Parathyroid adenoma (tissue), 2 donors: ENCODE results near the gene ATOH1.

Experiments used
- H2AFZ ChIP-seq: fragments of 300-600 bp; sonication (generic); one replicate; pipeline ENCODE4 v1.7.0; 2017; ENCODE audit warnings: antibody characterized with exemption, mild to moderate bottlenecking
- H3K27ac ChIP-seq: fragments of 300-600 bp; sonication (generic); one replicate; pipeline ENCODE4 v1.7.0; 2017
- H3K27me3 ChIP-seq: fragments of 300-600 bp; sonication (generic); one replicate; pipeline ENCODE4 v1.7.0; 2017; ENCODE audit warnings: low read length; ENCODE audit not compliant: control insufficient read depth, insufficient read depth
- H3K36me3 ChIP-seq: fragments of 300-600 bp; sonication (generic); one replicate; pipeline ENCODE4 v1.7.0; 2017; ENCODE audit warnings: low read length; ENCODE audit not compliant: control insufficient read depth, insufficient read depth
- H3K4me1 ChIP-seq: fragments of 300-600 bp; sonication (generic); one replicate; pipeline ENCODE4 v1.7.0; 2017; ENCODE audit warnings: control low read depth
- H3K4me2 ChIP-seq: fragments of 300-600 bp; sonication (generic); one replicate; pipeline ENCODE4 v1.7.0; 2017; ENCODE audit warnings: low read length
- H3K4me3 ChIP-seq: fragments of 300-600 bp; sonication (generic); one replicate; pipeline ENCODE4 v1.7.0; 2017; ENCODE audit warnings: low read depth, low read length
- H3K79me2 ChIP-seq: fragments of 300-600 bp; sonication (generic); one replicate; pipeline ENCODE4 v1.7.0; 2017; ENCODE audit warnings: control low read depth
- H3K9ac ChIP-seq: fragments of 300-600 bp; sonication (generic); one replicate; pipeline ENCODE4 v1.7.0; 2017; ENCODE audit warnings: mild to moderate bottlenecking
- H3K9me3 ChIP-seq: fragments of 300-600 bp; sonication (generic); one replicate; pipeline ENCODE4 v1.7.0; 2017; ENCODE audit warnings: low read length; ENCODE audit not compliant: control insufficient read depth
- TF ChIP-seq, protein P1 (sequence below): fragments of 300-600 bp; sonication (generic); IDR thresholded peaks from one replicate; pipeline ENCODE4 v1.7.0; 2017; ENCODE audit warnings: antibody characterized with exemption, mild to moderate bottlenecking
- donor health status: primary hyperparathyroidism.

The ATOH1 gene

DNA sequence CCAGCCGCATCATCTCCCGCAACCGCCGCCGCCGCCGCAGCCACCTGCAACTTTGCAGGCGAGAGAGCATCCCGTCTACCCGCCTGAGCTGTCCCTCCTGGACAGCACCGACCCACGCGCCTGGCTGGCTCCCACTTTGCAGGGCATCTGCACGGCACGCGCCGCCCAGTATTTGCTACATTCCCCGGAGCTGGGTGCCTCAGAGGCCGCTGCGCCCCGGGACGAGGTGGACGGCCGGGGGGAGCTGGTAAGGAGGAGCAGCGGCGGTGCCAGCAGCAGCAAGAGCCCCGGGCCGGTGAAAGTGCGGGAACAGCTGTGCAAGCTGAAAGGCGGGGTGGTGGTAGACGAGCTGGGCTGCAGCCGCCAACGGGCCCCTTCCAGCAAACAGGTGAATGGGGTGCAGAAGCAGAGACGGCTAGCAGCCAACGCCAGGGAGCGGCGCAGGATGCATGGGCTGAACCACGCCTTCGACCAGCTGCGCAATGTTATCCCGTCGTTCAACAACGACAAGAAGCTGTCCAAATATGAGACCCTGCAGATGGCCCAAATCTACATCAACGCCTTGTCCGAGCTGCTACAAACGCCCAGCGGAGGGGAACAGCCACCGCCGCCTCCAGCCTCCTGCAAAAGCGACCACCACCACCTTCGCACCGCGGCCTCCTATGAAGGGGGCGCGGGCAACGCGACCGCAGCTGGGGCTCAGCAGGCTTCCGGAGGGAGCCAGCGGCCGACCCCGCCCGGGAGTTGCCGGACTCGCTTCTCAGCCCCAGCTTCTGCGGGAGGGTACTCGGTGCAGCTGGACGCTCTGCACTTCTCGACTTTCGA lies 654 bp downstream of the ATOH1 start:
- Histone ChIP-seq H3K4me3 (peak overlapping the region; percentile 31), H3K9ac (no peak overlapping the region), H3K9me3 (no peaks in the 10 kb centered on the region), H3K79me2 (no peaks in the 10 kb centered on the region), H3K27me3 (peaks cover 7% of the 10 kb centered on the region), H3K27ac (no peak overlapping the region), H2AFZ (no peak overlapping the region), H3K4me1 (no peaks in the 10 kb centered on the region), H3K4me2 (peak overlapping the region; percentile 39), H3K36me3 (no peaks in the 10 kb centered on the region)
- TF ChIP-seq, protein P1, sequence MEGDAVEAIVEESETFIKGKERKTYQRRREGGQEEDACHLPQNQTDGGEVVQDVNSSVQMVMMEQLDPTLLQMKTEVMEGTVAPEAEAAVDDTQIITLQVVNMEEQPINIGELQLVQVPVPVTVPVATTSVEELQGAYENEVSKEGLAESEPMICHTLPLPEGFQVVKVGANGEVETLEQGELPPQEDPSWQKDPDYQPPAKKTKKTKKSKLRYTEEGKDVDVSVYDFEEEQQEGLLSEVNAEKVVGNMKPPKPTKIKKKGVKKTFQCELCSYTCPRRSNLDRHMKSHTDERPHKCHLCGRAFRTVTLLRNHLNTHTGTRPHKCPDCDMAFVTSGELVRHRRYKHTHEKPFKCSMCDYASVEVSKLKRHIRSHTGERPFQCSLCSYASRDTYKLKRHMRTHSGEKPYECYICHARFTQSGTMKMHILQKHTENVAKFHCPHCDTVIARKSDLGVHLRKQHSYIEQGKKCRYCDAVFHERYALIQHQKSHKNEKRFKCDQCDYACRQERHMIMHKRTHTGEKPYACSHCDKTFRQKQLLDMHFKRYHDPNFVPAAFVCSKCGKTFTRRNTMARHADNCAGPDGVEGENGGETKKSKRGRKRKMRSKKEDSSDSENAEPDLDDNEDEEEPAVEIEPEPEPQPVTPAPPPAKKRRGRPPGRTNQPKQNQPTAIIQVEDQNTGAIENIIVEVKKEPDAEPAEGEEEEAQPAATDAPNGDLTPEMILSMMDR: no peak

GRCh38 chr4:93829820-93830687 lies 1.5 kb downstream of the ATOH1 start:
- TF ChIP-seq, protein P1: no peak
- Histone ChIP-seq H3K4me1 (no peaks in the 10 kb centered on the region), H3K79me2 (no peaks in the 10 kb centered on the region), H3K9ac (no peak overlapping the region), H3K4me3 (no peak overlapping the region), H3K4me2 (no peak overlapping the region), H3K9me3 (no peaks in the 10 kb centered on the region), H3K27ac (no peak overlapping the region), H2AFZ (no peak overlapping the region), H3K27me3 (peaks cover 7% of the 10 kb centered on the region), H3K36me3 (no peaks in the 10 kb centered on the region)

DNA sequence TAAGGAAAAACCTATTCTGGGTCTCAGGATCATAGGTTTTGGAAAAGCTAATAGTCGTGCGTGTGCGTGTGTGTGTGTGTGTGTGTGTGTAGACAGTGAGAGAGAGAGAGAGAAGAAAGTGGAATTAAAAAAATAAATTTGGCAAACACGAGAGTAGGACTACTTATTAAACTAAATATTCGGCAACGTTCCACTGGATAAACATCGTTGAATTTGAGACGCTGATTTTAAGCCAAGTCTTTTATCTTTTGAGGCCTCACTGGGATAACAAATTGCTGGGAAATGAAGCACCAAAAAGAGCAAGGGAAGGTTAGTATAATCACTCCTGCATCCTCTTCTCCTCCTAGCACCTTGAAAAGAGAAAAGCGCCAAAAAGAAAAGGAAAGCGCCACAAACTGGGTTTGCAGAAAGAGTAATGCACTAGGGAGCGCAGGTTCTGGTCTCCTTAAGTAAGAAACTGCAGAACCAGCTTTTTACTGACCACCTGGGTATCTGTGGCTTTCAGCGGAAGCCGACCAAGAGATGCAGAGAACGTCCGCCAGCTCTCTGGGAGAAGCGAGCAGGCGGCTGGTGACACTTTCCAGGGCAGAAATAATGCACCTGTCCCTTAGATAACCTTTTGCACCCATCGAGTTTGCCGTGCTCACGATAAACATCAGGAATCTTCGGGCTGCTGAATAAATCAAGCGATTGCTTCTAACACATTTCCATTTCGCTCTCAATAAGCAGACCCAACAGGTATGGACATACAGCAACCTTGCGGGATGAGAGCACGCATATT lies 3.4 kb downstream of the ATOH1 start:
- no peaks in the 10 kb centered on the region for H3K36me3 ChIP-seq
- H3K79me2 ChIP-seq: no peaks in the 10 kb centered on the region
- H3K4me3 ChIP-seq: no peak overlapping the region
- no peak overlapping the region for H2AFZ ChIP-seq
- peaks cover 7% of the 10 kb centered on the region for H3K27me3 ChIP-seq
- no peaks in the 10 kb centered on the region for H3K4me1 ChIP-seq
- H3K27ac ChIP-seq: no peak overlapping the region
- H3K4me2 ChIP-seq: no peak overlapping the region
- TF ChIP-seq, protein P1: no peak
- no peaks in the 10 kb centered on the region for H3K9me3 ChIP-seq
- H3K9ac ChIP-seq: no peak overlapping the region

DNA sequence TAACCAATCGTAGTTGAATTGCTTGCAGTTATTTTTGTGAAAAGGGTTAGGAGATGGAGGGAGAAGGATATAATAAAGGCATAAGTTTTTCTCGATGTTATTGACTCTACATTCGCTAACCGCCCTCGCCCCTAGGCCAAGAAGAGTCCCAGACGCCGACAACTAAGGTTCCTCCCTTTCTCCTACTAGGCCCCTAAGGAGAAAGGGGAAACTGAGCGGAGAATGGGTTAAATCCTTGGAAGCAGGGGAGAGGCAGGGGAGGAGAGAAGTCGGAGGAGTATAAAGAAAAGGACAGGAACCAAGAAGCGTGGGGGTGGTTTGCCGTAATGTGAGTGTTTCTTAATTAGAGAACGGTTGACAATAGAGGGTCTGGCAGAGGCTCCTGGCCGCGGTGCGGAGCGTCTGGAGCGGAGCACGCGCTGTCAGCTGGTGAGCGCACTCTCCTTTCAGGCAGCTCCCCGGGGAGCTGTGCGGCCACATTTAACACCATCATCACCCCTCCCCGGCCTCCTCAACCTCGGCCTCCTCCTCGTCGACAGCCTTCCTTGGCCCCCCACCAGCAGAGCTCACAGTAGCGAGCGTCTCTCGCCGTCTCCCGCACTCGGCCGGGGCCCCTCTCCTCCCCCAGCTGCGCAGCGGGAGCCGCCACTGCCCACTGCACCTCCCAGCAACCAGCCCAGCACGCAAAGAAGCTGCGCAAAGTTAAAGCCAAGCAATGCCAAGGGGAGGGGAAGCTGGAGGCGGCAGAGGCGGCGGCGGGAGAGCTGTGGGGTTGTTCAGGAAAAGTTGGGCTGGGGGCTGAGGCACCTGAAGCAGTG lies 5.9 kb downstream of the ATOH1 start:
- H3K9me3 ChIP-seq: no peaks in the 10 kb centered on the region
- no peaks in the 10 kb centered on the region for H3K79me2 ChIP-seq
- no peak overlapping the region for H2AFZ ChIP-seq
- H3K27me3 ChIP-seq: peaks cover 7% of the 10 kb centered on the region
- no peak overlapping the region for H3K4me3 ChIP-seq
- H3K9ac ChIP-seq: no peak overlapping the region
- no peak overlapping the region for H3K27ac ChIP-seq
- no peaks in the 10 kb centered on the region for H3K36me3 ChIP-seq
- no peak overlapping the region for H3K4me2 ChIP-seq
- TF ChIP-seq, protein P1: no peak
- H3K4me1 ChIP-seq: no peaks in the 10 kb centered on the region
